Raji (cell line): ENCODE results near the gene GPR32.

Experiments
- POLR2A ChIP-seq: IDR thresholded peaks from 2 replicates; pipeline ENCODE4 v1.6.1; 2011; ENCODE audit warnings: low read depth, low read length, control low read depth; ENCODE audit not compliant: insufficient read depth

GPR32 gene

DNA sequence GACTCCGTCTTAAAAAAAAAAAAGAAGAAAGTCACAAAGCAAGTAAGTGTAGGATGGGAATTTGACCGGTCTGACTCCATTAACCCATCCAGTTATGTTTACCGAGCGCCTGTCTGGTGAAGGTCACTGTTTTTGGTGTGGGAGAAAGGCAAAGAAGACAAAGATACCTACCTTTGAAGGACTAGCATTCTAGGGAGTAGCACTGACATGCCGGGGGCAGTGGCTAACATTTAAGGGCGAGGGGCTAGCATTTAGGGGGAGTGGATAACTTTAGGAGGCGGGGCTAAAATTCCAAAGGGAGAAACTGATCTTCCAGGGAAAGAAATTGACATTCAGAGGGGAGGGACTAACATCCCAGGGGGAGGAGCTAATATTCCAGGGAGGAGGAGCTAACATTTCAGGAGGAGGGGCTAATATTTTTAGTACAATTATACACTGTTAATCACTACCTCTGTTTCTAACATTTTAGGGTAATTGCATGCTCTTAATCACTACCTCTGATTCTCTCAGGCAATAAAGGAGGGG lies 8.7 kb downstream of the GPR32 start:
- TF ChIP-seq POLR2A: no peak

- no peak for TF ChIP-seq POLR2A
Observed at GRCh38 chr19:50779504-50780457, 9.5 kb downstream of the GPR32 start.

GRCh38 chr19:50780753-50781435 lies 10.6 kb downstream of the GPR32 start:
- TF ChIP-seq POLR2A: no peak

- no peak for TF ChIP-seq POLR2A
Observed at GRCh38 chr19:50784710-50785109, 14.4 kb downstream of the GPR32 start.

DNA sequence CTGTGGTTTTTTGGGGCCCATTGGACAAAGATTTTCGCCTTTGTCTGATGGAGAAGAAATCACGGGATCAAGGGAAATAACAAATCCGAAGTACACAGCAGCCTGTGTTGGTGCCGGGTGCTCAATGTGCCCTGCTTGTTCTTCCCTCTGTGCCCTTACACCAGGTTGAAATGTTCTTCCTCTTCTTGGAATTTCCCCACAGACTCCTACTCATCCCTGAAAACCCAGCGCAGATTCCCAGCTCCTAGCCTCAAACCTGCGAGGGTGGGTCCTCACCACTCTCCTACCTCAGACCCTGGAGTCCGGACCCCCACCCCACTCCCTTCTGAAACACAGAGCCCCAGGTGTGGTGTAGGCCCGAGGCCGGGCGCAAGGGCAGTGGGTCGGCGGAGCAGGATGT lies 15.1 kb downstream of the GPR32 start:
- TF ChIP-seq POLR2A: no peak

- no peak for TF ChIP-seq POLR2A
Observed at GRCh38 chr19:50790396-50790795, 20.1 kb downstream of the GPR32 start, which contains the start of gene ACP4. TSS of gene ACP4 (plus strand) at chr19:50790415. CDS start at chr19:50790415, 0 bp downstream.

GRCh38 chr19:50790922-50791467 lies 20.7 kb downstream of the GPR32 start:
- TF ChIP-seq POLR2A: no peak

DNA sequence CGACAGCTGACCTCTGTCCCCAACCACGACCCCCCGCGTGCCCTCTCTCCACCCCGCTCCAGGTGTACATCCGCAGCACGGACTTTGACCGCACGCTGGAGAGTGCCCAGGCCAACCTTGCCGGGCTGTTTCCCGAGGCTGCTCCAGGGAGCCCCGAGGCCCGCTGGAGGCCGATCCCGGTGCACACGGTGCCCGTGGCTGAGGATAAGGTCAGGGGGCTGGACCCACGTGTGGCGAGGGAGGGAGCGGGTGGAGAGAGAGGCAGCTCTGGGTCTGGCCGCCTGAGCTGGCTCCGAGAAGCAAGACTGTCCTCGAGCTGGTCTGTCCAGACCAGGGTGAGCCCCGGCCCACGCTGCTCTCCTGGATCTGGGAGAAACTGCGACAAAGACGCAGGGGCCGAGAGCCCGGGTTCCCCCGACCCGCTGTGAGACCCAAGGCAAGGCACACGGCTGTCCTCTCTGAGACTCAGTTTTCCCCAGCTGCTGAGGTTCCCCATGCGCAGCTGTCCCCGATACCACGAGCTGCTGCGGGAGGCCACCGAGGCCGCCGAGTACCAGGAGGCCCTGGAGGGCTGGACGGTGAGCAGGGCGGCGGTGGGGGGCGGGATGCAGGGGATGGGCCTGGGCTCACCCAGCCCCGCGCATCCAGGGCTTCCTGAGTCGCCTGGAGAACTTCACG lies 21.5 kb downstream of the GPR32 start:
- no peak for TF ChIP-seq POLR2A

DNA sequence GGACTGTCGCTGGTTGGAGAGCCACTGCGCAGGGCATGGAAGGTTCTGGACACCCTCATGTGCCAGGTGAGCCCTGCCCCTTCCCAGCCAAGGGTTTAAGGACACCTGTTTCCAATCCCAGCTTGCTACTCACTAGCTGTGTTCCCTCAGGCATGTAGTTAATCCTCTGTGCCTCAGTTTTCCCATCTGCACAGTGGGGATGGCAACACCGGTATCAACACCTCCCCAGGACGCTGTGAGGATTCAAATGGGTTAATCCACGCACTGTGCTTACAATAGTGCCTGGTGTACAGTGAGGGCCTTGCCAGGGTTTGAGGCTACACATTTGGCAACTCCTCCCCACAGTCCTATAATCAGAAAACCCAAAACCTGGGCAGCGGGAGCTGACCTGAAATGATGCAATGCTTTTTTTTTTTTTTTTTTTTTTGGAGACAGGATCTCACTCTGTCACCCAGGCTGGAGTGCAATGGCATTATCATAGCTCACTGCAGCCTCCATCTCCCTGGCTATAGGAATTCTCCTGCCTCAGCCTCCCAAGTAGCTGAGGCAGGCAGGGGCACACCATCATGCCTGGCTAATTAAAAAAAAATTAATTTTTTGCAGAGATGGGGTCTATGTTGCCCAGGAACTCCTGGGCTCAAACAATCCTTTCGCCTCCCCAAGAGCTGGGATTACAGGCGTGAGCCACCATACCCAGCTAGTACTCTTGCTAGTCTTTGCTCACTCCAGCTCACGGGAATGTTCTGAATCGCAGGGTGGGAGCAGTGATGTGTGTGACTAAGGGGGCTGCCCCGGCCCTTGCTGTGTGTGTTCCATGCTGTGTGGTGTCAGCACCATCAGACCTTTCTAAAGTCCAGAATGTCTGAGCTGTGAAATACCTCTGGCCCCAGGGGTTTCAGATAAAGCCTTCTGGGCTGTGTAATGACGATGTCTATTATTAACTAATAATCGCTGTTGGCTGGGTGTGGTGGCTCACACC lies 22.3 kb downstream of the GPR32 start:
- 0 out of 2 replicates have a peak, but pooled peaks have one; percentile 14 for TF ChIP-seq POLR2A

DNA sequence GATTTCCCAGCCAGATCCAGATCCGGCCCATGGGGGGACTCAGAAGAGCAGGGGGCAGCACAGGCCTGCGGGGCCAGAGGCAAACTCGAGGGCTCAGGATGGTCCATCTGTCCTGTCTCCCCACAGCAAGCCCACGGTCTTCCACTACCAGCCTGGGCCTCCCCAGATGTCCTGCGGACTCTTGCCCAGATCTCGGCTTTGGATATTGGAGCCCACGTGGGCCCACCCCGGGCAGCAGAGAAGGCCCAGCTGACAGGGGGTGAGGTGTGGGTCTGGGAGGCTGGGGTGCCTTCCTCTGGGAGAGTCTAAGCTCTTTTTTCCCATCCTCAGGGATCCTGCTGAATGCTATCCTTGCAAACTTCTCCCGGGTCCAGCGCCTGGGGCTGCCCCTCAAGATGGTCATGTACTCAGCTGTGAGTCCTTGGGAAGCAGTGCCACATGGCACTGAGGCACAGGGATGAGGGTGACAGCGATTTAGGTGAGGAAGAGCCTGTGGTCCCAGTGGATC lies 23.3 kb downstream of the GPR32 start:
- no peak for TF ChIP-seq POLR2A

- peak; percentile 37; the same call in 1 of the 2 replicates for TF ChIP-seq POLR2A
Observed at GRCh38 chr19:50794074-50794875, 24.0 kb downstream of the GPR32 start.

- TF ChIP-seq POLR2A: peak; percentile 66
Observed at GRCh38 chr19:50794876-50795663, 24.8 kb downstream of the GPR32 start.
